CD4-positive, alpha-beta T cell treated with Interleukin-10 for 1 hour (primary cell): ENCODE data around the gene HS3ST5.

Experiments used
- DNase-seq: peaks from one replicate; pipeline ENCODE4 v3.0.0-alpha.2; 2020

Gene HS3ST5

DNA sequence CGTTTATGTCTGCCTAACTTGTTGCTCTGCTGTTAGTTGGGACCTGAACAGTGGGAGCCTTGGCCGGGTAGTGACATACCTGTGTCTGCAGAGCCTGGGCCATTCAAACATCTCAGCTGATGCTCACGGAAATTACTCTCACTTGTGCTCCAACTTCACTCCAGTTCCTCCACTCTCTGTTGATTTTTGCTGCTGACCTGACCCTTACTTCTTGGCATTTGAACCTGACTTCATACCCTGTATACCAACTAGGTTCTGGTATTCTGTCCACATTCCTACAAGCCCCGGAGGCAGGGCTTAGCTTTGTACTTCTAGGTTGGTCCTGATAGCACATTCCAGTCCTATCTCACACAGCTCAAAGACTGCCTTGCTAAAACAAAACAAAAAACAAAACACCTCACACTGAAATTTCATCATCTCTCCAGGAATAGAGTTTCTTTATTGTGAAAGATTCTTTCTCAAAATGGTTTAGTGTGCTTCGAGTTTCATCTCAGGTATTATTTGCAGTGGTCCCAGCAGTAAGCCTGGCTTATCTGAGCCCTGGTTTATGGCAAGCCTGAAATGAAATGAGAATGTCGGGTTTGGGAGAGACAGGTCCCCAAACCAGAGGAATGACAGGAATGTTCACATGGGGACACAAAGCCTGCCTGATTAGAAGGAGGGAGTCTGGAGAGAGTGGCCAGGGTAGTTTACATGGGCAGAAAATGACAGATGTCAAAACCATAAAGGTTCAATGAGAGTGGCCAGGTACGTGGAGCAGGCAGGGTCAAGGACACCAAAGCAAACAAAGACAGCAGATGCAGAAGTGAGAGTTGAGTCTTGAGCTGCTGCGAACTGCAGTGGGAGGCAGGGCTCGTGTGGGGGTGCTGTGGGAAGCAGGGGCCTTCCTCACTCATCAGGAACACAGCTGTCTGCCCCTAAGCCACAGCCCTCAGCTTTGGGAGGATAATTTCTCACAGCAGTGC is 197.7 kb downstream of the HS3ST5 start:
- no peak for DNase-seq

DNA sequence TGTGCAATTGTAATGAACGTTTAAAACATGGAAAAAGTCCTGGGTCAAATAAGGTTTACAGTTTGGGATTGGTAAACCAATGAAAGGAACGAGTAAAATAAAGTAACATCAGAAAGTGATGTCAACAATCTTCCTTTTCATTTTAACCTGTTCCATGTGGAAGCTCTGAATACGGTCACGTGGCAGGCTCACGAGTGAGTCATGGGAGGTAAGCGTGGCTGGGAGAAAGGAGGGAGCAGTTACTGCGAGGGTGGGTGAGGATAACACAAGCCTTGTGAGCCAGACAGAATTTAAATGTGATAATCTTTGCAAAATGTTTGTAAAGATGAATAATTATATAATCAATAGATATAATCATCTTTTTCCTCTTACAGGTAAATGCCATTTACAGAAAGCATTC is 200.6 kb downstream of the HS3ST5 start:
- no peak for DNase-seq

DNA sequence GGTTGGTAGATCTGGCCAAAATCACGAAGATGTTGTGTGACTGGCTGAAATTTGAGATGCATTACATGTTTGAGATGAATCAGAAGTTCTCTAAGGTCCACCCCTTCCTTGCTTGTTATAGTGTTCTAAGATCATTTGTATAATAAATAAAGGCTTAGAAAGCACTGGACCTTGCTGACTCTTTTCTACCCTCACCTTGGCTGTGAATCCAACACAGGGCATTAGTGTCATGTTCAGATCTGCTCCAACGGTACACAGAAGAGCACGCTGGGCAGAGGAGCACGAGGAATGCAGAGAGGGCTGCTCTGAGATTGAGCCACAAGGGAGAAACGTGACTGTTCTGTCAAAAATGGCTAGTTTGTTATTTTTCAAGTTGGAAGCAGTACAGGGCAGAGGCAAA is 202.4 kb downstream of the HS3ST5 start:
- no peak for DNase-seq

DNA sequence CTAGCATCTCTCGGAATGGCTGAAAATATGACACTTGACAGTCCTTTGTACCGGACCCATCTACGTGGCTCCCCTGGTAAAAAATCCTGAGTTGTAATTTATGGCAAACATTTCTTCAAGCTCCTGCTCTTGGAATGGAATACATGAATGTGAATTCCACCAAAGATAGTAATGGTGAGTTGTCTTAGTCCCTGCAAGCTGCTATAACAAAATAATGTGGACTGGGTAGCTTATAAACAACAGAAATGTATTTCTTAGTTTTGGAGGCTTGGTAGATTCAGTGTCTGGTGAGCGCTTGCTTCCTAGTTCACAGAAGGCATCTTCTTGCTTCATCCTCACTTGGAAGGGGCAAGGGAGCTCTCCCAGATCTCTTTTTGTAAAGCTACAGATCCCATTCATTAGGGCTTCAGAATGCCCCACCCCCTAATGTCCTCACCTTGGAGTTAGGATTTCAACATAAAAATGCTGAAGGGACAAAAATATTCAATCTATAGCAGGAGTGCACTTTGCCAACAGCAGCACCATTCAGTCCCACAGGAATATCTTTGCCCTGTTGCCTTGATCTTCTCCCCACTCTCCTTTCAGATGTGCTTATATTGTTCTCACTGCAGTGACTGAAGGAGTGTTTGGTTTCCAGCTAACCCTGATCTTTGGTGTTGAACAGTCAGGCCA is 204.1 kb downstream of the HS3ST5 start:
- DNase-seq: no peak

DNA sequence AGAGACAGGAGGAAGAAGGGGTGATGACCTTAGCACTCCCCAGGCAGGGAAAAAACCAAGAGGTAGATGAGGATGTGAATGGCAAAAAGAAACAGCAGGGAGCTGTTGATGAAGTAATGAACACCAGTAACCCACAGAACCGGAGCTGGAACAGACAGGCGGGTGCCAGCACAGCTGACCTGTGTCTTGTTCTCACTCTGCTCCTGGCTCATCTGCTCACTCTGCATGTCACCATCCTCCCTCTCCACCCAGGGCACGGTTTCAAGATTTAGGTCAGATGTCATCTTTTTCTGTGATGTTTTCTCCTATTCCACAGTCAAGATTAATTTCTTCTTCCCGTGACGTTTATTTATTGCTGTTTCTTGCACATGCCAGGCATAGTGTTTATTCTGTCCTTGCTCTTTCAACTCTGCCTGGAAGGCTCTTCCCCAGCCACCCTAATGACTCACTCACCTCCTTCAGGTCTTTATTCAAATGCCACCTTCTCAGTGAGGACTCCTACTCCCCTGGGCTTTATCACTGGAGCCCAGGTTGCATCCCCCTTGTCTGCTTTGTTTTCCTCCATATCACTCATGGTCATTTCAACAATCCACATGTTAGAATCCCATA is 207.4 kb downstream of the HS3ST5 start:
- no peak for DNase-seq

DNA sequence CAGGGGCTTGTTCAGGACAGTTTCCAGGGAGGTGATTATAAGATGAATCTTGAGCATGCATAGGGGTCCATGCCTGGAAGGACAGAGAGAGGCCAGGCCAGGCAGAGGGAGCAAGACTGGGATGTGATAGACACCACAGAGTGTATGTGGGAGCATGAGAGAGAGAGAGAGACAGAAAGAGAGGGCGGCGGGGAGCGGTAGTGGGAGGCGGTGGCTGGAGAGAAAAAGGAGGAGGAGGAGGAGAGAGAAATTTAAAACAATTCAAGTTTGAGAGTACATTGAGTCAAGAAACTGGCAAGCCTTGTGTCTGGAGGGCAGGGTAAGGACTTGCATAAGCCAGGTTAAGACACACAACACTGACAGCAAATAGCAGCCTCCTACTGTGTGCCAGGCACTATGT is 209.0 kb downstream of the HS3ST5 start:
- no peak for DNase-seq

DNA sequence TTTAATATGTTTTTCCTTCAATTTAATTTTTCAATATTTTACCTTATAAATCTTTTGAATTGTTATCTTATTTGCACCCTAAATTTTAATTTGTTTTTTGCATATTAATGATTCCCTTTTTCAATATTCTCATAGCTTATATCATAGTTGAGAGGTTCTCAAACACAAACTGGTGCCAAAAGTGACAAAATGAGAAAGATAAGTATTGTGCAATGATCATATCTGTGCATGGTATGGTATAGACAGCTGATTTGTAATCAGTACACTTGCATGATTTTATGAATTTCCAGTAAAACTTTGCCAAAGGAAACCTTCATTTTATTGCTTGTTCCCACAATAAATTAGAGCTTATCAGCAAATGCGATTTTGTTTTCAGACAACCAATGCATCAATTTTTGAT is 210.9 kb downstream of the HS3ST5 start:
- no peak for DNase-seq

DNA sequence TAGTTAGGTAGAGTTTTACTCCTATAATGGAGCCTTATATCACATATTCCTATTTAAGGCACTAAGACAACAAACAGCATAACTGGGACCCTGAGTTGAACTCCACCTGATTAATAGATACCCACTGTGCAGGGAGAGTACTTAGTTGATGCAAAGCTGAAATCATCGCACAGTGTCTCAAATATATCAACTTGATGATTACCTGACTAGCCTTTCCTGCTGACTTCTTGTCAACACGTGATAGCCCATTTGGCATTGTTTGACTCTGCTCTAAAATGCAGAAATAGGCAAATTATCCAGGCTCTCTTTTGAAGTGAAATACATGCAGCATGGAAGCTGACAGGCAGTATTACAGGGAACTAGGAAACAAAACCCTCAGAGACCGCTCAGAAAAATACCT is 217.2 kb downstream of the HS3ST5 start:
- no peak for DNase-seq

DNA sequence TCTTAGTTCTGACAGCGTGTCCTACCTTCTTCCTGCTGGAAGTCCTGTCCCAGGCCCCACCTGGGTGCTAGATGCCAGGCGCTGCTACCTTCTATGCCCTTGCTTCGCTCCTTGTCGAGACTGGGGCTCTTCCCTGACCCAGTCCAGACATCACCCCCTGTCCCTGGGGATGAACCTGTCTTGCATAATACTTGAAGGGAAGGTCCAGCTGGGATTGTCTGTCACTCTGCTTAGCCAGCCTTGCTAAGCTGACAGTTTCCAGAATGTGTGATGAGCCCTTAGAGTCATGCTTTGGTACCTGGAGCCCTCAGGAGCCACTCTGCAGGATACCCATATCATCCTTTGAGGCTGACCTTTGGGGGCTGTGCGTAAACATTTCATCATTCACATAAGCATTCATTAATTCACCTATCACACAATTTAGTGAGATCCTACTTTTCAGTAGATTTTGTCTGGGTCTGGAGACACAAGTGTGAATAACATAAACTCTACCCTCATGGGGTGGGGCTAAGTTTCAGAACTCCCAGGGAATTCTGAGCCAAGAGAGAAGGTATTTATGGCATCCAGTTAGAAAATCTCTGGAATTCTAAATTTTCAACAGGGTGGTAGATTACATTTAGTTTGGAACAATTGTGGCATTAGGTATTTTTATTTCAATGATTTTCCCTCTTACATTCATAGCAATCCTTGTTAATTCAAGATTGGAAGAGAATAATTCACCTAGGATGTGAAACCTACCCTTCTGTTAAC is 220.7 kb downstream of the HS3ST5 start:
- no peak for DNase-seq

DNA sequence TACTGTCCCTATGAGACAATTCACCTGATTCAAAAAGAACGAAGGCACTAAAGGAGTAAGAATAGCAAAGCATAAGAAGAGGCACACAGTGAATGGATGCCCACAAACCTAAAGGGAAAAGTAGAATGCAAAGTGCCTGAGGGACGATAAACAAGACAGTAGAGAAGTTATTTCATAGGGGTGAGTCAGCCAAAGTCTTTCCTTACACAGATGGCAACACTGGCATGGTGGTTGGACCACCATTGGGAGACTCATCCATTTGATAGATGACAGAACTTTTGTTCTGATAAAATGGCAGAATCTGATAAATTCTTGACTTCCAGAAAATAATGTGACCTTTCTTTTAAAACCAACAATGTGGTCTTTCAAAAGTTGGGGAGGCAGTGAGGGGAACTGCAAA is 223.8 kb downstream of the HS3ST5 start:
- DNase-seq: no peak

DNA sequence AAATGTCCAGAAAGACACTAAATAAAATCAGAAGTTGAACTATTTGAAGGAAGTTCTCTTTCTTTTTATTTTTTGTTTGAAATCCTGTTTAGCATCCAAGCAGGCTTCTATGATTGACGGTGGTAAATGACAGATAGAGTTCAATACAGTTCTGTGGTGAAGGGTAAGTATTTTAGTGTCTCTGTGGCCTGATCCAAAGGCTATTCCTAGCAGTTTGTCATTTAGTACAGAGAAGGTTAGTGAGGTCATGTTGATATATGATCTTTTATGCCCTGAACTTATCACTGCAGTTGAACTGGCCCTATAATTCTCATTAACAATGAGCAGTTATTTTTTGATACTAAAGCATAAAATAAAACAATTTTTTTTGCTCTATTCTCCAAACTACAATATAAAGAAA is 227.2 kb downstream of the HS3ST5 start:
- no peak for DNase-seq

DNA sequence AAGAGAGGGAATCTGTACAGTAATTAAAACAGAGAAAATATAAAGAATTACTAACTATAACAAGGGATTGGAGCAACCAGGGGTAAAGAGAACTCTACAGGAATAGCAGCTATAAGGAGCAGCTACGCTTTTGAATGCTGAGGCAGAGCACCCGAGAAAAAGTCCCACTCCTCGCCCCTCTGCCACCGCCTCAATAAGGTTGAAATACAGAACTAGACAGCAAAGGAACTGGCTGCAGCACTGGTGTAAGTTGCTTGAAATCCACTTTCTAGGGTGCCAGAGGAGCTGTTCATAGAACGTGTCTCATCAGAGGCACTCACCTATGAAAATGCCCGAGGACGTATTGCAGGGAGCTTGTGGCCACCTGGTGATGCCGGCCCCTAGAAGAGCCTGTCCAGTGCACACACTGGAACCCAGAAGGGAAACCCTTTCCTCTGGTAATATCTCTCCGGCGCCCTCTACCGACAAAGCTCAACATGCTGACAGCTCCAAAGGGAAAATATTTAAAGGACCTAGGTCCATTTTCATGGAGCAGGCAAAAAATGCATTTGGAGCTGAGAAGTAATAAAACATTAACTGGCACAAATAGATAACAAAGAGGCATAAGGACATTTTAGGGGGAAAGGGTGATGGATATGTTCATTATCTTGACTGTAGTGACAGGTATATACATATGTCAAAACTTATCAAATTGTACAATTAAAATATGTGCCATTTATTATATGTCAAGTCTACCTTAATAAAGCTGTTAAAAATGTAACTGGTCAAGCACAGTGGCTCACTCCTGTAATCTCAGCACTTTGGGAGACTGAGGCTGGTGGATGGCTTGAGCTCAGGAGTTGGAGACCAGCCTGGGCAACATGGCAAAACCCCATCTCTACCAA is 234.5 kb downstream of the HS3ST5 start:
- peak; percentile 15 for DNase-seq

DNA sequence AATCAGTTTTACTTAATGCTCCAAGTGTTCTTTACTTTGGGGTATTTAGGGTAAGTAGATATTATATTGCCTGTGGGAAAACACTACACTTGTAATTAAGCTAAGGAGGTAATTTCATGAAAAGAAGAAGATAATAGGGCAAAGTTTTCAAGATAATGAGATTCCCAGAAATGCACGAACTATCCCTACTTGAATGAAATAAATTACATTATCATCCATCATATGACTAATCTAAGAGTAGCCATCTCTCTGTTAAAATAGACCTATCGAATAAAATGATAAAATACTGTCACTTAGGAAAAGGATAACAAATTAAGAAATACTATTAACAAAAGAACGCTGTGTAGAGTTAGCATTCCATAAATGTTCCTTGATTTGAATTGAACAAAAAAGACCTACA is 236.8 kb downstream of the HS3ST5 start:
- DNase-seq: no peak

DNA sequence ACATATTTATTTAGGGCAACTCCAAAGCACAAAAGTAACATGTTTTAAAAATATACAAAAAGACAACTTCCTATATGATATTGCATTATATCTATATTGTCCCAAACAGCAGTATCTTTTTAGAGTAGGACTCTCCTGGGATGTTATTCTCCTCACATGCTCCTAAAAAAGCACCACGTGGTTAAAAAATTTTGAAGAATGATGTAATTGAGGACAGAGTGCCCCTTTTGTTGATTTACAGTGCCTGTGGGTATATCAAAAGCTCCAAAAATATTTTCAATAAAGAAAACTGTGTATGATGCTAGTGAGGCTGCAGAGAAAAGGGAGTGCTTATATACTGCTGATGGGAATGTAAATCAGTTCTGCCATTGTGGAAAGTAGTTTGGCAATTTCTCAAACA is 241.6 kb downstream of the HS3ST5 start:
- DNase-seq: no peak

DNA sequence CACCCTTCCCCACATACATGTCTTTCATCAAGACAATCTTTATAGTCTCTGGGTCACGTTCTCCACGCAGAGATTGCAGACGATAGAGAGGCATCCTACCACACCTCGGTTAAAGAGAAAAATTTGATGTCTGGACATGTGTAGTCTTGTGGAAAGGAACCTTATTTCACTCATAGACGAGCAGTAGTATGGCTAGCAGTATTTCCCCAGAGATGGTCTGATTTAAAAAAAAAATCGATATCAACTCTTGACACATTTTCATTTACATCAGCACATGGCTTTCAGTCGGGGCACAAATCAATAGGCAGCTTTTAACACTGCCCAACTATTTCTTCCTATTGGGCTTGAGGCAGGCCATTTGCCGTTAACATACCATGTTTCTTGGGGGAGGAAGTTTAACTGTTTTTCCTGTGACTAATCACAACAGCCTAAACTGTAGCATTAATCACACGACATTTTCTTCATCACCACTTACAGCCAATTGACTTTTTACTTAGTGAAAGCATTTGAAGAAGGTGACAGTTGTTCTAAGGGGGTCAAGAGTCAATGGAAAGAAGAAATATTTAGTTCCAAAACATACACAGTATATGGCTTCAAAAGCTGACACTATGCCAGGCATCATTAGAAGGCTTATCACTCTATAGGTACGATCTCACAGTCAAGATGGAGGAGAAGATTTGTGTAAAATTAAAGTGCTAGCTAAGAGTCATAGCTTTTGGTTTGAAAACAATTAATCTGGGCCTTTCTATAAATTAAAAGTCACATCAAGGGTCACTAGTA is 242.4 kb downstream of the HS3ST5 start:
- DNase-seq: no peak

DNA sequence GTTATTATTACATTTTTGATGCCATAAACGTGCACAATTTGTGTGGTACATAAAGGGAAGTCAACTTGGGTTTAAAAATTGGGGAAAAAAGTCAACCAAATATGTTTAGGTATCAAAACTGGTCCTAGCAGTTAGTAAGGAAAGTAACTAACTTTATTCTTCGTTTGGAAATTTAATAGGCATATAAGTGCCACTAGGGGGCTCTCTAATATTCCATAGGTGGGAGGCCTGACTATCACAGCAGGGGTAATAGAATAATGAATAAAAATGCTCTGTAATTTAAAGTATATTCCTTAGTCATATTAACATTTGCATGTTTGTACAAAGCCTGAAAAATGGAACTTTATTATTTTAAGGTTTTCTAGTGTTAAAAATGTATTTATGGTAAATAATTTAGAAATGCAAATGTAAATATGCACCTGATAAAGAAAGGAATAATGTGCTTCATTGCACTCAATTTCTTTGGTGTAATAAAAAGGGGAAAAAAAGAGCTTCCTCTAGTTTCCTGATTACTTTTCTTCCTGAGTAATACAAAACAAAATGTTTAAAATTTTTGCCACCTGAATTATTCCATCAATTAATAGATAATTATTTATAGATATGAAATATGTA is 246.2 kb downstream of the HS3ST5 start:
- DNase-seq: peak; percentile 34

DNA sequence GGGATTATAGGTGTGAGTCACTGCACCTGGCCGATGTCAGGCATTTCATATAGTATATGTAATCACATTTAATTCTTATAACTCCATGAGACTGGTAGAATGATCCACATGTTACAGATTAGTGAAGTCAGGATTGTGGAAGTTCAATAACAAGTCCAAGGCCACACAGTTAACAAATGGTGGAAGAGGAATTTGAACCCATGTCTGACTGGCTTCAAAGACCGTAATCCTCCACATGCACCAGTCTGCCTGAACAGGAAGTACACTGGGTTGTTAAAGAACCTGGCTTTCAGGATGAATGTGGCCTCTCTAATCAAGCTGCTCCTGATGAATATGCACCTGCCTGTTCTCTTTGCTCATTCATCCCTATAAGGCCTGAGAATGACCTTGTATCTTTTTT is 249.9 kb downstream of the HS3ST5 start:
- DNase-seq: no peak

DNA sequence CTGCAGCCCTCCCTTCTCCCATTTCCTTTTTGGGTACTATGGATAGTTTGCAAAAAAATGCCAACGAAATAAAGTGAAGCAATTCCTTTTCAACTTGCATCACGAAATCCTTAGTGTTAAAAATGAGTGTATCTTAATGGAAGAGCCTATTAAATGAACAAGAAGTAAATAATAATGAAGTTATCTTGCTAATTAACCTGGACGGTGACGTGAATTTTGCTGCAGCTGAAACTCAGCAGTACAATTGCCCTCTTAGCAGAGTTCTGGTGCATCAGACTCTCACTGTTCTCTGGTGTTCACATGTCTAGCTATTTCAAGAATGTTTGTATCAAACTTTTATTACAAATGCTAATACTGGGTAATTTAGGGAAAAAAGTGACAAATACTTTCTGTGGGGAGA is 252.2 kb downstream of the HS3ST5 start:
- no peak for DNase-seq

DNA sequence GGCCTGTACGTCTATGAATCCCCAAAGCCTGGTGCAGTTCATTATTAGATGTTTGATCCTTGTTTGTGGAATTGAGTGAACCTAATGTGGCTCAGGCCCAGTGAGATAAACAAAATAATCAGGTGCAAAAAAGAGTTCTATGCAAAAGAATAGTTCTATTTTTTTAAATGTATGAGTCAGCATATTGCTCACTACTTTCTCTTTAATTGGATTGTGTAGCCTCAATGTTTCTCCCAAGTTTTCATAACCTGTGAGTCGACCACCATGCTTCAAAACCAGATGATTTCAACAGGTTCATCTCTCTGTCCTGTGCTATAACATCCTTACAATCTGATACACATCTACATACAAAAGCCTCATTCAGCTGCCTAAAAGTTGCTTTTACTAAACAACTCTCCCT is 255.3 kb downstream of the HS3ST5 start:
- DNase-seq: no peak

DNA sequence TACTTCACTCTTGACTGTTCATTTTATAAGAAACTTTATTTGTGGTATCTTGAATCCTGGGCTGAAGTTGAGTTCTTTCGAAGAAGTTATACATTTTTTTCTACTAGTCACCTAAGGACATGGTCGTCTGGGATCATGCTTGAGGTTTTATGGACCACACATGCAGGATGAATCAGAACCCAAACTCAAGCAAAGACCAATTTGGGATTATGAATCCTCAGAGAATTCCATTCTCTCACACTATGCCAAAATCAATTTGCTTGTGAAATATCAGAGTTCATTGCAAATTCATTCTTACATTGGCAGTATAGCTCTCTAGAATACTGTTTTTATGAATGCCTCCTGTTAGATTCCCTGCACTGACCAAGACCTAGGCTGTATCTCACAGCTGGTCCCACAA is 257.6 kb downstream of the HS3ST5 start:
- no peak for DNase-seq

DNA sequence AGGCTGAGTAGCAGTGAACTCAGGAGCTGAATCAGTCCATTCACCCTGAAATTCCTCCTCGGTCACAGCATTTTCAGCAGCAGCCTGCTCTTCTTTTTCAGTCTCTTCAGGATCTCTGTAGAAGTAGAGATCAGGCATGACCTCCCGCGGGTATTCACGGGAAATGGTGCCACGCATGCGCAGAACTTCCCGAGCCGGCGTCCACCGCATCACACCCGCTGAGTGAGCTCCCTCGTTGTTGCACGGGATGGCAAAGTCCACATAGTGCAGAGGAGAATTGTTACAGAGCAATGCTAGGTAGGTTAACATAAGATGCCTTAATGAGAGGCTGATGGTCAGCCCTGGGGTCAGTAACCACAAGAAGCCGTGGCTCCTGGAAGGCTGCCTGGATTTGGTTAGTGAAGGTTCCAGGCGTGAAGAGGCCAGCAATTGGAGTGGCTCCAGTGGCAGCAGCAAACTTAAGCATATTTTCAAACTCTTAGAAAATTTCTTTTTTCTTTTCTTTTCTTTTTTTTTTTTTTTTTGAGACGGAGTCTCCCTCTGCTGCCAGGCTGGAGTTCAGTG is 258.4 kb downstream of the HS3ST5 start:
- no peak for DNase-seq
